Psoas muscle (tissue), 8 donors: ENCODE results near the gene COBL. TPM values are rescaled to one million over a fixed set of nuclear protein-coding genes. Genes with fewer than 3 reads are reported as not detected.

Source experiments
- ATAC-seq, 4 donors: fragments of 200-7000 bp; cut with Tn5 transposase; one replicate each; pipeline ENCODE4 v1.9.1; 2020; ENCODE audit warnings: moderate library complexity in 3 of 4, mild to moderate bottlenecking in 2 of 4
- DNase-seq, 2 donors: peaks; one replicate each; pipeline ENCODE4 v3.0.0-alpha.2; 2020
- H3K27ac ChIP-seq: fragments of 200-600 bp; one replicate; pipeline ENCODE4 v1.8.0; 2022
- H3K27me3 ChIP-seq, 3 donors: fragments of 200-600 bp in 1 of 3; one replicate each; pipeline versions ENCODE4 v1.6.1 to v1.8.0; 2013 to 2022; ENCODE audit warnings: low read length in 2 of 3, mild to moderate bottlenecking in 2 of 3, moderate library complexity in 1 of 3; ENCODE audit not compliant: insufficient read depth in 3 of 3
- H3K36me3 ChIP-seq, 2 donors: fragments of 200-600 bp in 1 of 2; one replicate each; pipeline versions ENCODE4 v1.6.1 to v1.8.0; 2013 to 2022; ENCODE audit warnings: low read depth in 1 of 2, mild to moderate bottlenecking in 1 of 2, moderate library complexity in 1 of 2; ENCODE audit not compliant: insufficient read depth in 1 of 2
- H3K4me1 ChIP-seq: fragments of 200-600 bp; one replicate; pipeline ENCODE4 v1.8.0; 2022
- H3K4me3 ChIP-seq: fragments of 200-600 bp; one replicate; pipeline ENCODE4 v1.8.0; 2022; ENCODE audit warnings: mild to moderate bottlenecking
- H3K9me3 ChIP-seq: fragments of 200-600 bp; one replicate; pipeline ENCODE4 v1.8.0; 2022
- CTCF ChIP-seq: fragments of 200-600 bp; IDR thresholded peaks from one replicate; pipeline ENCODE4 v1.8.0; 2022; ENCODE audit warnings: antibody characterized with exemption
- WGBS, 3 donors: extraction: QIAGEN DNeasy Blood & Tissue Kit; methylation state at CpG; one replicate each; pipeline versions ENCODE4 v1.1.6 to v1.1.7; 2013; 5-methylcytosine and 5-hydroxymethylcytosine counted together
- intact Hi-C, 2 donors: fragments of 100-400 bp; cut with DNase I; formaldehyde crosslinking; loops; one replicate each; pipeline versions ENCODE4 v1.11.0 to v1.14.2; 2022
- polyA plus RNA-seq, 3 donors: library from polyadenylated mRNA; stranded (reverse); fragments of 200-250 nt; gene quantifications; one replicate each; pipeline ENCODE4 v1.2.3, GENCODE V29; 2013
- total RNA-seq, 4 donors: library from RNA; stranded (reverse); fragmentation: NEBNext Ultra II Directional in 2 of 4; extraction: Animal tissue kit (Norgen Biotek cat#: 25700) in 2 of 4; gene quantifications; one replicate each; pipeline versions ENCODE4 v1.2.1 to v1.2.4, GENCODE V29; 2021 to 2023
- donor health status: healthy with polysubstance abuse.
- donor health status: DM: no; HTN: no; CAD: no; lungs with moderate emphysema.
- donor health status: Bipolar disorder and iron deficiency.
- donor health status: healthy.
- donor health status: DM: yes; HTN: yes; CAD: no.
- donor health status: DM: no; HTN: no; CAD: no.
- donor health status: DM: no; HTN: no; CAD: no.
- donor health status: DM: yes; HTN: yes; CAD: no.

COBL gene
- total and polyA plus RNA-seq, 7 donors = 57.5 to 139 (median 115) TPM

- Histone ChIP-seq H3K4me3 (no peak overlapping the region), H3K27me3 (no peaks in the 10 kb centered on the region), H3K9me3 (no peaks in the 10 kb centered on the region), H3K4me1 (peaks cover 11% of the 10 kb centered on the region), H3K27ac (peak overlapping the region; percentile 85), H3K36me3 (no peaks in the 10 kb centered on the region)
- TF ChIP-seq CTCF = no peak
- ATAC-seq (no peak), DNase-seq (no peak)
- intact Hi-C loops = no loop called here
- WGBS, 3 donors = 80 to 84% (median 80%) methylated on average over 8 of the region's 8 CpGs
These were observed 80.0 kb downstream of the COBL start for GRCh38 chr7:51236470-51237132.

GRCh38 chr7:51235593-51236313, 80.9 kb downstream of the COBL start:
- H3K27ac ChIP-seq = peak overlapping the region; percentile 85
- intact Hi-C loops = loop anchor here in 1 of 2 donors (2.0 kb wide), 1 partner anchor 83 kb away; no protein-coding TSS in a partner anchor

GRCh38 chr7:51234609-51235308, 81.8 kb downstream of the COBL start:
- Histone ChIP-seq H3K27ac (peak overlapping the region; percentile 85), H3K4me1 (peaks cover 14% of the 10 kb centered on the region), H3K4me3 (no peak overlapping the region), H3K36me3 (no peaks in the 10 kb centered on the region), H3K27me3 (no peaks in the 10 kb centered on the region), H3K9me3 (no peaks in the 10 kb centered on the region)
- no peak for ATAC-seq
- no peak for DNase-seq
- intact Hi-C loops = loop anchor here in 1 of 2 donors (2.0 to 5.0 kb wide), 2 partner anchors 43 to 84 kb away; no protein-coding TSS in a partner anchor
- no peak for TF ChIP-seq CTCF
- WGBS, 3 donors = 91 to 92% (median 91%) methylated on average over 8 of the region's 8 CpGs

More at GRCh38 chr7:51235593-51236313, 80.9 kb downstream of the COBL start:
- ATAC-seq = no peak
- H3K4me3 ChIP-seq = no peak overlapping the region
- H3K36me3 ChIP-seq = no peaks in the 10 kb centered on the region
- no peak for DNase-seq
- WGBS, 3 donors = 77 to 81% (median 81%) methylated on average over 10 of the region's 10 CpGs
- peaks cover 12% of the 10 kb centered on the region for H3K4me1 ChIP-seq
- H3K27me3 ChIP-seq = no peaks in the 10 kb centered on the region
- no peaks in the 10 kb centered on the region for H3K9me3 ChIP-seq
- TF ChIP-seq CTCF = no peak

- WGBS, 3 donors = 31 to 60% (median 41%) methylated on average over 13 of the region's 13 CpGs
- intact Hi-C loops = loop anchor here in 1 of 2 donors (2.0 to 5.0 kb wide), 2 partner anchors 43 to 85 kb away; no protein-coding TSS in a partner anchor
- H3K27ac ChIP-seq = peak overlapping the region; percentile 85
- H3K4me1 ChIP-seq = peaks cover 18% of the 10 kb centered on the region
- no peaks in the 10 kb centered on the region for H3K36me3 ChIP-seq
- DNase-seq = peak; percentile 86 to 95
- no peak for TF ChIP-seq CTCF
- H3K9me3 ChIP-seq = no peaks in the 10 kb centered on the region
- no peaks in the 10 kb centered on the region for H3K27me3 ChIP-seq
- H3K4me3 ChIP-seq = peak overlapping the region; percentile 40
- ATAC-seq = peak; percentile 97 to 99 (median 98)
These were observed 82.5 kb downstream of the COBL start for GRCh38 chr7:51234139-51234538.
